ENCODE data around the gene MAX. TPM values are rescaled to one million over a fixed set of nuclear protein-coding genes. Genes with fewer than 3 reads are reported as not detected.
"Not testable (repeated sequence)": the region's sequence is repeated elsewhere in the genome, so short reads cannot be mapped to it uniquely, and the experiment has no call there.

MAX gene
- total and polyA plus RNA-seq, 2 of the 8 experiments (the other 6 are each of a cell fraction or from before 2014, with no cell fraction given), result 36.9 to 65.1 TPM

- H2BK120ac ChIP-seq (replicated peaks; ENCODE audit: low read depth, low read length); H2BK15ac ChIP-seq (ENCODE audit: low read length); H3K18ac ChIP-seq (ENCODE audit: extremely low read depth, low read length); FAIRE-seq; H3K27me3 ChIP-seq (replicated peaks in 1 of 4; ENCODE audit: control insufficient read depth in 3 of 4, extremely low read depth in 1 of 4, insufficient read depth in 3 of 4, low read length in 3 of 4); DNase-seq (ENCODE audit: low read depth in 1 of 2, low spot score in 2 of 2); H3K23me2 ChIP-seq (ENCODE audit: low read depth, low read length); H3K79me2 ChIP-seq (ENCODE audit: control insufficient read depth in 1 of 2, insufficient read depth in 2 of 2, low read length in 2 of 2); H3K56ac ChIP-seq (replicated peaks; ENCODE audit: insufficient read length, low read depth, low read length); H2AK5ac ChIP-seq (ENCODE audit: low read depth, low read length); H3K14ac ChIP-seq (ENCODE audit: insufficient read length); H2AFZ ChIP-seq (ENCODE audit: low read length); H3K23ac ChIP-seq (ENCODE audit: insufficient read length); H3K4me2 ChIP-seq (ENCODE audit: insufficient read depth in 1 of 2, low read depth in 2 of 2, low read length in 2 of 2); H3K79me1 ChIP-seq (ENCODE audit: low read depth, low read length); H2BK12ac ChIP-seq (ENCODE audit: low read depth, low read length); H3K9ac ChIP-seq (replicated peaks in 1 of 4; ENCODE audit: extremely low read depth in 1 of 4, low read depth in 3 of 4, low read length in 3 of 4); H4K5ac ChIP-seq (ENCODE audit: insufficient read length, low read depth, low read length); H3K27ac ChIP-seq (ENCODE audit: low read depth, low read length); H4K91ac ChIP-seq (replicated peaks; ENCODE audit: insufficient read length, low read length); H3K4me3 ChIP-seq (ENCODE audit: extremely low read depth in 1 of 4, insufficient read depth in 2 of 4, low read depth in 3 of 4, low read length in 4 of 4); H4K8ac ChIP-seq (ENCODE audit: extremely low read depth, insufficient read depth, low read length); H2BK5ac ChIP-seq (ENCODE audit: low read depth, low read length); CTCF ChIA-PET (ENCODE audit: partially characterized antibody); H3K4ac ChIP-seq (replicated peaks; ENCODE audit: insufficient read length, low read depth, low read length); POLR2A ChIA-PET (ENCODE audit: partially characterized antibody); H2BK20ac ChIP-seq (ENCODE audit: low read length); H3K4me1 ChIP-seq (replicated peaks in 1 of 4; ENCODE audit: control insufficient read depth in 3 of 4, insufficient read depth in 4 of 4, low read length in 3 of 4); H4K20me1 ChIP-seq (replicated peaks in 1 of 2; ENCODE audit: control insufficient read depth in 1 of 2, insufficient read depth in 2 of 2, low read length in 2 of 2): not testable (repeated sequence)
- Histone ChIP-seq H3K9me3 (ENCODE audit: insufficient read depth in 2 of 2, low read depth in 1 of 2, low read length in 1 of 2) (peaks cover 29 to 37% of the 10 kb centered on the region in 2 experiments), H3K36me3 (ENCODE audit: control insufficient read depth in 2 of 4, insufficient read depth in 4 of 4, low read length in 3 of 4) (peaks cover 17 to 71% (median 58%) of the 10 kb centered on the region in 4 experiments)
- 82% methylated on average over 8 of the region's 8 CpGs; no CpG with 5 or more reads in 1 of the 2 experiments for WGBS, 2 experiments (ENCODE audit: extremely low coverage in 1 of 2, insufficient coverage in 1 of 2, insufficient read length in 1 of 2, insufficient replicate concordance in 2 of 2, low coverage in 1 of 2, low lambda C conversion rate in 2 of 2, missing lambda C conversion rate in 1 of 2)
Measured at GRCh38 chr14:65087835-65088234, 14.5 kb downstream of the MAX start.

GRCh38 chr14:65086686-65087085, 15.6 kb downstream of the MAX start:
- CTCF ChIA-PET (ENCODE audit: partially characterized antibody), result not testable (repeated sequence)
- WGBS, 2 experiments (ENCODE audit: extremely low coverage in 1 of 2, insufficient coverage in 1 of 2, insufficient read length in 1 of 2, insufficient replicate concordance in 2 of 2, low coverage in 1 of 2, low lambda C conversion rate in 2 of 2, missing lambda C conversion rate in 1 of 2), result 97% methylated on average over 4 of the region's 4 CpGs; no CpG with 5 or more reads in 1 of the 2 experiments

More at GRCh38 chr14:65086686-65087085, 15.6 kb downstream of the MAX start:
- H3K4me1 ChIP-seq (replicated peaks in 1 of 4; ENCODE audit: control insufficient read depth in 3 of 4, insufficient read depth in 4 of 4, low read length in 3 of 4); H3K23ac ChIP-seq (ENCODE audit: insufficient read length); H3K4me3 ChIP-seq (ENCODE audit: extremely low read depth in 1 of 4, insufficient read depth in 2 of 4, low read depth in 3 of 4, low read length in 4 of 4); H3K56ac ChIP-seq (replicated peaks; ENCODE audit: insufficient read length, low read depth, low read length); POLR2A ChIA-PET (ENCODE audit: partially characterized antibody); H4K20me1 ChIP-seq (replicated peaks in 1 of 2; ENCODE audit: control insufficient read depth in 1 of 2, insufficient read depth in 2 of 2, low read length in 2 of 2); H3K4ac ChIP-seq (replicated peaks; ENCODE audit: insufficient read length, low read depth, low read length); H2BK120ac ChIP-seq (replicated peaks; ENCODE audit: low read depth, low read length); H4K91ac ChIP-seq (replicated peaks; ENCODE audit: insufficient read length, low read length); H2BK15ac ChIP-seq (ENCODE audit: low read length); H3K4me2 ChIP-seq (ENCODE audit: insufficient read depth in 1 of 2, low read depth in 2 of 2, low read length in 2 of 2); H3K27ac ChIP-seq (ENCODE audit: low read depth, low read length); H3K79me1 ChIP-seq (ENCODE audit: low read depth, low read length); H4K5ac ChIP-seq (ENCODE audit: insufficient read length, low read depth, low read length); H3K9ac ChIP-seq (replicated peaks in 1 of 4; ENCODE audit: extremely low read depth in 1 of 4, low read depth in 3 of 4, low read length in 3 of 4); H2BK5ac ChIP-seq (ENCODE audit: low read depth, low read length); H3K14ac ChIP-seq (ENCODE audit: insufficient read length); H2BK20ac ChIP-seq (ENCODE audit: low read length); H3K23me2 ChIP-seq (ENCODE audit: low read depth, low read length); H3K27me3 ChIP-seq (replicated peaks in 1 of 4; ENCODE audit: control insufficient read depth in 3 of 4, extremely low read depth in 1 of 4, insufficient read depth in 3 of 4, low read length in 3 of 4); H2AK5ac ChIP-seq (ENCODE audit: low read depth, low read length); H4K8ac ChIP-seq (ENCODE audit: extremely low read depth, insufficient read depth, low read length); FAIRE-seq; H2BK12ac ChIP-seq (ENCODE audit: low read depth, low read length); H2AFZ ChIP-seq (ENCODE audit: low read length); H3K18ac ChIP-seq (ENCODE audit: extremely low read depth, low read length); DNase-seq (ENCODE audit: low read depth in 1 of 2, low spot score in 2 of 2): not testable (repeated sequence)
- Histone ChIP-seq H3K36me3 (ENCODE audit: control insufficient read depth in 2 of 4, insufficient read depth in 4 of 4, low read length in 3 of 4) (peaks cover 8 to 61% (median 48%) of the 10 kb centered on the region in 4 experiments), H3K79me2 (ENCODE audit: control insufficient read depth in 1 of 2, insufficient read depth in 2 of 2, low read length in 2 of 2) (peaks cover 0 to 13% of the 10 kb centered on the region in 2 experiments; a peak in 2 of 4 replicates), H3K9me3 (ENCODE audit: insufficient read depth in 2 of 2, low read depth in 1 of 2, low read length in 1 of 2) (peaks cover 29 to 37% of the 10 kb centered on the region in 2 experiments)
